Right hindlimb (tissue), 1 donor: ENCODE results near the gene CYBRD1.
"Not testable (repeated sequence)": the region's sequence is repeated elsewhere in the genome, so short reads cannot be mapped to it uniquely, and the experiment has no call there.

Source experiments
- DNase-seq: peaks from one replicate; pipeline ENCODE4 v3.0.0-alpha.2; 2018

CYBRD1 gene, protein sequence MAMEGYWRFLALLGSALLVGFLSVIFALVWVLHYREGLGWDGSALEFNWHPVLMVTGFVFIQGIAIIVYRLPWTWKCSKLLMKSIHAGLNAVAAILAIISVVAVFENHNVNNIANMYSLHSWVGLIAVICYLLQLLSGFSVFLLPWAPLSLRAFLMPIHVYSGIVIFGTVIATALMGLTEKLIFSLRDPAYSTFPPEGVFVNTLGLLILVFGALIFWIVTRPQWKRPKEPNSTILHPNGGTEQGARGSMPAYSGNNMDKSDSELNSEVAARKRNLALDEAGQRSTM

DNA sequence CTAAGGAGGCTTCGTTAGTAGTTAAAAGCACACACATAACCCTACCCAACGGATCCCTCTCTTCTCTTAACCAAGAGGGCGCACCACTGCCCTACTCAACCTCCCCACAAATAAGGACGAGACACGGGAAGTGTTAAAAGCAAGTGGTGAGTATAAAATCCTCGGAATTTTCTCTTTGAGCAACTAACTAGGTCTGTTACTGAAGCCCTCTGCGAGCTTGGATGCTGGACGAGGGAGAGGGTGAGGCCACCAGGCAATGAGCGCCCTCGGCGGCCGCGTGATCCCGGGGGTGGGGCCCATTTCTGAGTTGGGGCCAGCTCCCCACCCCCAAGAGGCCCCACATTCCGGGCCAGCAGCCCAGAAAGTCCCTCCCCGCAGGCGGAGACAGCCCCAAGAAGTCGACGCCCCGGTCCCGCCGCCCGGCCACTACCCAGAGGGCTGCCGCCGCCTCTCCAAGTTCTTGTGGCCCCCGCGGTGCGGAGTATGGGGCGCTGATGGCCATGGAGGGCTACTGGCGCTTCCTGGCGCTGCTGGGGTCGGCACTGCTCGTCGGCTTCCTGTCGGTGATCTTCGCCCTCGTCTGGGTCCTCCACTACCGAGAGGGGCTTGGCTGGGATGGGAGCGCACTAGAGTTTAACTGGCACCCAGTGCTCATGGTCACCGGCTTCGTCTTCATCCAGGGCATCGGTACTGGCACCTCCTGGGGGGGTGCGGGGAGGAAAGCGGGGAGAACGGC, at the start of gene CYBRD1:
Gene CYBRD1, plus strand, starts transcription at position 423 of the 736 bp plus-strand sequence. Its CDS starts 72 bp downstream, at position 495.
- peak; percentile 92 for DNase-seq

DNA sequence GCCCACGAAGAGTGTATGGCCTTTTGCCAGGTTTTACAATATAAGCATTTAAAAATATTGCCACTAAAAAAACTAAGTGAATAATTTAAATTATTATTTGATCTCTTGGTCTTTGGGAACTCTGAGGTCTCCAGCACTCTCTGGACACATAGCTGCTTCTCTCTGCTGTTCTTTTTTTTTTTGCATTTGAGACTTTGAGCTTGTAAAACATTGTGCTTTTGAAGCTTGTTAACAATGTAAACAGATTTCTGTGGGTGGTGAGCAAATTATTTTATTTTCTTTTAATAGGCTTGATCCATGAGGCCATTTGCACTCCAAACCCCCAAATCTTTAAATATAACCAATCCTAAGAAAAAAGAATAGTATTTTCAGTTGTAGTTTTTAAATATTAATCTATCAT, 46.3 kb upstream of the CYBRD1 start:
- no peak for DNase-seq

DNA sequence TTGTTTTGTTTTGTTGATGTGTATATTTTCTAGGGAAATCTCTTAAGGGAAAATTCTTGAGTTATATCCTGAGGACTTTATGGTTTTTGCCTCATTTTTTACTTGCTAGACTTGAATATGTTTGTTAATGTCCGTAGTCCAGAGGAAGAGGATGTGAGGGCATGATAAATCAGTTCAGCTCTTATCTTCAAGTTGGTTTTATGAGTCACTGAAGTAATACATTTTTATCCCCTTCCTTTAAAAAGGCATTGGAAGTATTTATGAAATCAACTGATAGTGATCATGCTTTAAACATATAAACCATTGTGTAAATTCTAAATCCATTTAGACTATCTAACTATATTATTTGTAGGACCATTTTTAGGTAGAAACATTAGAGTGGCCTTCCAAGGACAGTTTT, 43.9 kb upstream of the CYBRD1 start:
- no peak for DNase-seq

DNA sequence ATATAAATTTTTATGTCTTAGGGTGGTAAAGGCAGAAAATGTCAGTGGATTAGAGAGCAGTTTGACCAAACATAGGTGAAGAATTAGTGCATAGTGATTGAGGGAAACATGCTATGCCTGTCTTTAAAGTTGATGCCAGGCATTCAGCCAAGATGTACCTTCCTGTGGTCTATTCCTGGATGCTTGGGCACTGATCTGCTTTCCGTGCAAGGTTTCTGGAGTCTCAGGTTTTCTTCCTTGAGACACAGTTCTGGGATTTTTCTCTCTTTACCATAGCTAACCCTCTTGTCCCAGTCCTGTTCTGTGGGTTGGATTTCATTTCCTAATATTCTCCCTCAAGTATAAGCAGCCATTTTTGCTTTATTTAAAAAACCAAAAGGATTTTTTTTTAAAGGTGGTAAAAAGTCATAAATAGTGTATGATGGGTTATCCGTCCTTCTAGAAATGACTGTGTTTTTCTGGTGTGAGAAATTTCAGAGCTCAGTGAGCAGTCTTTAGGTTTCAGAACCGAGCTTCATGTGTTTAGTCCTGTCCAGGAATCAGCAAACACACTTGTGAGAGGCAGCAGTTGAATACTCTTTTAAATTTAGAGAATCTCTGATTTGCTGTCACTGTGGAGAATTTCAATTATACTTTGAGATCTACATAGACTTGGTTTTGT, 43.0 kb upstream of the CYBRD1 start:
- DNase-seq: no peak

DNA sequence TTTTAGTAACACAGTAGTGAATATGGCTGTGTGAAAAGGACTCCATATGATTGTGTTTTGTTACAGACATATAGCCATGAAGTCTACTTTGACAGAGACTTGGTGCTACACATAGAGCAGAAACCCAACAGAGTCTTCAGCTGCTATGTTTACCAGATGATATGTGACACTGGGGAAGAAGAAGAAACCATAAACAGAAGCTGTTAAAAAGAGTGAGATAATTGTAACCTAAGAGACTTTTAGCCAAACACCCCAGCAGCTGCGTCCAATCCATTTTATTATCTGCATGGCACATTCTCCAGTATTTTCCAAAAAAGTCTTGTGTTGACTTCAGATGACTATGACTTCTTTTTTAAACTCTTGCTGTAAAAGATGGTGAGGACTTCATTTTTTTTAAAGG, 41.4 kb upstream of the CYBRD1 start:
- DNase-seq: no peak

DNA sequence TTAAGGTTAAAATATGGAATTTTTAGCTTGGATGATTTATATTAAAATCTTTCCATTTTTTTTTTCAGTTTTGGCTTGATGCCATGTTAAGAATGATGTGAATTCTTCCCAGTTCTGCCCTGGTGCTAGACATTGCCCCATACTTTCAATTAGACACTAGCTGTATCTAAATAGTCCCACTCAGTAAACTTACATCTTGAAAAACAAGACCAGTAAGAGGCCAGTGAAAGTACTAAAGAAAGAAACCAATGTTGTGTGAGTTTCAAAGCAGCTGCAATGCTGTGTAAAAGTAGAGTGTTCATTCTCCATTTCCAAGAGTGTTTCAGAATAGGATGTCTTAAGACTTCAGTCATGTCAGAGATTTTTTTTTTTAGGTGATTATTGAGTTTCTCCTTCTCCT, 40.0 kb upstream of the CYBRD1 start:
- no peak for DNase-seq

DNA sequence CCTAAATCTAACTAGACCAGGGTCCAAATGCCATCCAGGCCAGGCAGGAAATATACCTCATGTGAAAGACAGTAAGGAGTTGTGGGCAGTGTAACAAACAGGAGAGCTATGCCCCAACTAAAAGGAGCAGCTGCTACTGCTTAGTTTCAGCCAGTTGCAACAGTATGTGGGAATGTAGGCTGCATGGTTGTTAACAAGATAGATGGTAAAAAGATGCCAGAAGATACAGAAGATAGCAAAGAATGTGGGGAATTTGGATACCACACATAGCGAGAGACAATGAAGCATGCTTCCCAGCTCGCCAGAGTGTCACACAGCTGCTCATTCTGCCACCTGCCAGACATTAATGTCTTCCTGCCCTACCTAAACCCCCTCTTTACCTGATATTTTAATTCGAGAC, 39.4 kb upstream of the CYBRD1 start:
- peak; percentile 41 for DNase-seq

DNA sequence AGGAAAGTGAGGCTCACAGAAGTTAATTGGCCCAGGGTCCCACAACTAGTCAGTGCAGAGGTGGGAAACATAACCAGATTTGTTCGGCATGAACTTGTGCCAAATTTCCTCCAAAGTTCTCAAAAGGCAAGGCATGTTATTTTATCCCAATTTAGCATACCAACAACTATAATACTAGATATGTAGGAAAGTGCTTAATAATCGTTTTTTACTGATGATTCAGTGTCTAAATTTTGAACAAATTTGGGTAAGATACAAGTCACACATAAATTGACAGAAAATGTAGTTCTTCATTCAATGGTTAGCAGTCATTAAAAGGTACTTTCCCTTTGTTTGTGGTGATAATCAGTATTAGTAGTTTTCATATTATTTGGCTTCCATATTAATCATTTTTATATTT, 38.5 kb upstream of the CYBRD1 start:
- no peak for DNase-seq

DNA sequence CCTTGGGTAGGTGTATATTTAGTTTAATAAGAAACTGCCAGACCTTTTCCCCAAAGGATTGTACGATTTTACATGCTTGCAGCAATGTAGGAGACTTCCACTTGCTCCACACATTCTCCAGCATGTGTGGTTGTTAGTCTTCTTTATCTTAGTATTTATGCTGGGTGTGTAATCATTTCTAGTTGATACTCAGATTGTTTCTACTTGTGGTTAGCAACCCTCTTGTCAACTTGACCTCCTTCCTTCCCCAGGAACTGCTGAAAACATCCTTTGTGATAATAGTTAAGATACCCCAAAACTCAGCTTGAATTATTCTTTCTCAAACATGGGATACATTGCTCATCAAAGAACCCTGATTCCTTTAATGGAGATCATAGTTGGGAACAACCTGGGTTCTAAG, 37.2 kb upstream of the CYBRD1 start:
- no peak for DNase-seq

DNA sequence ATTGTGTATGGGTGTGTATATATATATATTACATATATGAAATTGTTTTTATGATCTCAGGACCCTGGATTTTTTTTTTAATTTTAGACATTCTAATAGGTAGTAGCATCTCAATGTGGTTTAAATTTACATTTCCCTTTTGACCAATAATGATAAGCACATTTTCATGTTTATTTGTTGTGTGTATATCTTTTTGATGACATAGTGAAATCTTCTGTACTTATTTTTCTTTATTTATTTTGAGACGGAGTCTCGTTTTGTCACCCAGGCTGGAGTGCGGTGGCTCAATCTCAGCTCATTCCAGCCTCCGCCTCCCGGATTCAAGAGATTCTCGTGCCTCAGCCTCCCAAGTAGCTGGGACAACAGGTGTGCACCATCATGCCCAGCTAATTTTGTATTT, 35.1 kb upstream of the CYBRD1 start:
- no peak for DNase-seq

DNA sequence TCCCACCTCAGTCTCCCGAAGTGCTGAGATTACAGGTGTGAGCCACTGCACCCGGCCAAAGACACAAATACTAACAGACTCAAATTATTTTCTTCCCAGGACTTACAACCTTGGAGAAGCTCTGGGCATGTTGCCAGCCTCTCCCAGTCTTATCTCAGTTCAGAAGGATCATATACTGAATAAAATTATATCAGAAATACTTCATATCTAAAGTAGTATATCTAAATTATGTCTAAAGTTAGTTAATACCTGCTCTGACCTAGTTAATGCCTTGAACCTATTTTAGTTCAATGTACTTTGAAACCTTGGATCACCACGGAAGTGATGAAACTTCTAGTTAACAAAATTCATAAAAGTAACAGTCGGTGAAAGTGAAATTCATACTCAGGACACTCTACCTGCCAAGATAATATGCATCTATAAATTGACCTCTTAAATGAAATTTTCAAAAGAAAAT, 34.4 kb upstream of the CYBRD1 start:
- DNase-seq: no peak

DNA sequence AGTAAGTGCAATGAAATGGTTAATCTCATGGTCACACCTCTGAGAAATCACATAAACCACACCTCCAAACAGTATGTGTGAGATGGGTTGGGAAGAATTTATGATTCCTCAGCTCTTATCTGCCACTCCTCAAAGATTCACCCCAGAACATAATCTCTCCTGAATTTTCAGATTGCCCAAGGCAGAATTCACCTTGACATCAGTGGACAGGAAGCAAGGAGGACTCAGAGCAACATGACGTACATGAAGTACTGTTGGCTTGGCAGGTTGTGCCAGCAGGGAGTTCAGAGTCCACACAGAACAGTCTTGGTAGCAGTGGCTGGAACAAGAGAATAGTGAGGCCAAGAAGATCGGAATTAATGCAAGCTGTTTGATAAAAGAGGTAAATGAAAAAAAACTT, 31.7 kb upstream of the CYBRD1 start:
- no peak for DNase-seq

DNA sequence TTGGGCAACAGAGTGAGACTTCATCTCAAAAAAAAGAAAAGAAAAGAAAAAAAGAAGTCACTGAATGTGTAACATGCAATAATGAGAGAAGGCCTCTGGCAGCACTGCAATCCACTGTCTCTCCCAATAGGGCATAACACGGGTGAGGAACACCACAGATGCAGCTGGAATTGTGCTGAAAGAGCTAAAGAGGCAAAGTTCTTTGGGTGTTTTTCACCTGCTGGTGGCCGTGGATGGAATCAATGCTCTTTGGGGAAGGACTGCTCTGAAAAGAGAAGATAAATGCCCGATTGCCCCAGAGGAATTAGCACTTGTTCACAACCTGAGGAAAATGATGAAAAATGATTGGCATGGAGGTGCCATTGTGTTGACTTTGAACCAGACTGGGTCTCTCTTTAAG, 31.0 kb upstream of the CYBRD1 start:
- no peak for DNase-seq

DNA sequence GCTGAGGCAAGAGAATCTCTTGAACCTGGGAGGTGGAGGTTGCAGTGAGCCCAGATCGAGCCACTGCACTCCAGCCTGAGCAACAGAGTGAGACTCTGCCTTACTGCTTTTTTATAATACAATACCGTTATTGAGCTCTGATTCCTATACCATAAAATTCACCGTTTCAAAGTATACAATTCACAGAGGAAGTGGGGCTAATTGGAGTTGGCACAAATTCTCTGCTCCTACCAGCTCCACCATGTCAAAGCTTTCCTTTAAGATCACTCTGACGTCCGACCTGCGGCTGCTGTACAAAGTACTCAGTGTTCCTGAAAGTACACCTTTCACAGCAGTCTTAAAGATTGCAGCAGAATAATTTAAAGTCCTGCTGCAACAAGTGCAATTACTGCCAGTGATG, 29.6 kb upstream of the CYBRD1 start:
- DNase-seq: no peak

DNA sequence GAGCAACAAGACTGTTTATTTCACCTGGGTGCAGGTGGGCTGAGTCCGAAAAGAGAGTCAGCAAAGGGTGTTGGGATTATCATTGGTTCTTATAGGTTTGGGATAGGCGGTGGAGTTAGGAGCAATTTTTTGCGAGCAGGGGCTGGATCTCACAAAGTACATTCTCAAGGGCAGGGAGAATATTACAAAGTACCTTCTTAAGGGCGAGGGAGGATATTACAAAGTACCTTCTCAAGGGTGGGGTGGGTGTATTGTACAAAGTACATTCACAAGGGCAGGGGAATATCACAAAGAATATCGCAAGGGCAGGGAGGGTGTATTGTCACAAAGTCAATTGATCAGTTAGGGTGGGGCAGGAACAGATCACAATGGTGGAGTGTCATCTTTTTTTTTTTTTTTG, 24.6 kb upstream of the CYBRD1 start:
- DNase-seq: not testable (repeated sequence)

DNA sequence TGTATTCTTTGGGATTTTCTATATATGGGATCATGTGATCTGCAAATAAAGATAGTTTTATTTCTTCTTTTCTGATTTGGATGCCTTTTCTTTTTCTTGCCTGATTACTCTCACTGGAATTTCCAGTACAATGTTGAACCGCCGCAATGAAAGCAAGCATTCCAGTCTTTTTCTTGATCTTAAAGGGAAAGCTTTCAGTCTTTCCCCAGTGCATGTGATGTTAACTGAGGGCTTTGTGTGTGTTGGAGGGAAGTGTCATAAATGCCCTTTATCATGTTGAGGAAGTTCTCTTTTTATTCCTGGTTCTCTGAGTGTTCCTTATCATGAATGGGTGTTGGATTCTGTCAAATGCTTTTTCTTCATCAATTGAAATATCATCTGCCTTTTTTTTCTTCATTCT, 16.9 kb upstream of the CYBRD1 start:
- DNase-seq: no peak

DNA sequence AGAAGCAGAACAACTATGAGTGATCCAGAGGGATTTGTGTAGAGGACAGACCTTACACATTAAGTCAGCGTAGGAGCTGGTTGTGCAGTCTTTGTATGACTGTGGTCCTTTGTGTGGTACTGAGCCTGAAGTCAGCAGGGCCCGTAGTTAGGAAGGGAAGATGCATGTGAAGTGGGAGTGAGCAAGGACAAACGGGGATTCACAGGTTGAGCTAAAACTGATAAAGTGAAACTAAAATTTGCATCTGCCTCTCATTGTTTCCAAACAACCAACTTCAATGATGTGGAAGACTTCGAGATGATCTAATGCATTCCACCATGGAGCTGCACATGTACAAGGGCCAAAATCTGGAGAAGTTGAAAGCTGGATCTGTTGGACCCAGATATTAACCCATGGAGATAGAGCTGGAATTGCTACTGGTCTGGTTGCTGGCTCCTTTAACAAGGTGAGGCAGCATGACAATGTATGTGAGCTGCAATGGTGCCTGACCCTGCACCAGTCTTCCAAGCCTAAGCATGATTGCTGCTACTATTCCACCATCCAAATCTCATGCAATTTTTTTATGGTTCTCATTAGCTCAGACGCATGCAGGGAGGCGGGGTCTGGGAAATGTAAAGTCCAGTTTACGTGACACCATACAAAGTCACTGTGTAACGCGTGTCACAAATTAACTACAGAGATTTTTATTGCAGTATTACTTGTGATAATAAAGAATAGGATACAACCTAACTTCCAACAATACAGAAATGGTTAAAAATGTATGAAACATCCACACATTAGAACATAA, 12.1 kb upstream of the CYBRD1 start:
- DNase-seq: no peak

DNA sequence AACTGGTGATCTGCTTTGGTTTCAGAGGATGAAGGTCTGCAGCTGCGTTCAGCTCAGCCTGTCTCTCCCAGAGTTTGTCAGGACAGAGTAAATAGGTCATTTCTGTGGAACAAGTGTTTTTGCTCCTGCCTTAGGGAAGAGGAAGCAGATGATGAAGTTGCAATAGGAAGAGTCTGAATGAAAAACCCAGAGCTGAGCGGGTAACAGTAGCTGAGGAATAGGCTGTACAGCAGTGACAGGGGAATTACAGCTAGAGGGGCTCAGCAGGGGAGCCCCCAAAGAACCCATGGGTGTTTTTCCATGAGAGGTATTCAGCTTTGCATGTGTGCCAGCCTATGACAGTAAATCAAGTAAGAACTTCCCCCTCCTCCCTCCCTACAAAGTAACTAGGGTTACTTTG, 10.3 kb upstream of the CYBRD1 start:
- no peak for DNase-seq

DNA sequence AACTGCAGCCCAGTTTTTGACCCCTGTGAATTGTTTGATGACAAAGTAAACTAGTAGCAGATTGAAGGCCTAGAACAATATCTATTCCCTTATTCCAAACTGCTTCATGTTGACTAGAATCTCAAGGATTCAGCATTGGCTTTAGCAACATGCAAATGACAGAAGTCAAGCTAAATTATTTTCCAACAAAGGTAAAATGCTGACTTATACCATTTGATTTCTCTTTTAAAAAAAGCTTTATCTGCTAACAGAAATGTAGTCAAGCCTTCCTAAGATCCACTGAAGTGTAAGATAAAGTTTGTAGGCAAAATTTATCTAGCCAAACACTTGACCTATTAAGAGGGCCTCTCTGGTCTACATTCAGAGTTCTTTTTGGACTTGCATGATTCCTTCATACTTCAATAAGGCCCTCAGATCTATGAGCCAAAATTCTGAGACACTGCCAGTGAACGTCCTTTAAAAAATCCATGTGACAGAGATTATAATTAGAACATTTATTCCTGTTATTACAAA, 9.5 kb upstream of the CYBRD1 start:
- no peak for DNase-seq

DNA sequence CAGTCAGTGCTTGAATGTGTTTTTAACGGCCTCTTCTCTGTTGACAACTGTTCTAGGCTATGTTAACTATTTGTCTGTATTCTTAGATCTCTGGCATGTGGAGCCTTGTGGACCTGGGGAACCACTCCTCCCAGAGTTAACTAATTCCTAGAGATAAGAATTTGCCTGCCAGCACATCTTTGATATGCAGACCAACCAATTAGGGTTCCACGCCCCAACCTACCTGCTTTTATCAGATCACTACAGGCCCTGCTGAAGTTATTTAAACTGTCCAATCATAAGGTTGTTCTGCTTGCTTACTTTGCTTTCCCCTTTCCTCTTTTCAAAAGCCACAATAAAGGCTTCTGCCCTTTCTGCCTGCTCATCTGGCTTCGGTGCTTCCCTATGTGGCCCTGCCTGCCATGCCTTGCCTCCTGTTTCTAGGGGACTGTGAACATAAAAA, 8.5 kb upstream of the CYBRD1 start:
- no peak for DNase-seq

DNA sequence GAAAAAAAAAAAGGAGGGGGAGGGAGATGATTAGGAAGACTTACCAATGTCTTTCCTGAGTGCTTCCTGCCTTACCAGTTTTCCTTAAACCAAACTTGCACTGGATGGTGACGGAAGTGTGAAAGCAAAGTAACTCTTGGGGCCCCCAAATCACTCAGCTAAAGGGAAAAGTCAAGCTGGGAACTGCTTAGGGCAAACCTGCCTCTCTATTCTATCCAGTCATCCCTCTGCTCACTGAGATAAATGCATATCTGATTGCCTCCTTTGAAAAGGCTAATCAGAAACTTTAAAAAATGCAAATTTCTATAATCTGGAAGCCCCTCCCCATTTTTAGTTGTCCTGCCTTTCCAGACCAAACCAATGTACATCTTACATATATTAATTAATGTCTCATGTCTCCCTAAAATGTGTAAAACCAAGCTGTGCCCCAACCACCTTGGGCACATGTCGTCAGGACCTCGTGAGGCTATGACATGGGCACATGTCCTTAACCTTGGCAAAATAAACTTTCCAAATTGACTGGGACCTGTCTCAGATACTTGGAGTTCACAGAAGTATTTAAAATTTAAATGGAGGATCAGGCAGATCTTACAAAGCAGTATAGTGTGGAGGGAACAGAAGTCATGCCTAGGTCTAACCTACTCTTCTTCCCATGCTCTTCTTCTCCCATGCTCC, 7.2 kb upstream of the CYBRD1 start:
- no peak for DNase-seq

DNA sequence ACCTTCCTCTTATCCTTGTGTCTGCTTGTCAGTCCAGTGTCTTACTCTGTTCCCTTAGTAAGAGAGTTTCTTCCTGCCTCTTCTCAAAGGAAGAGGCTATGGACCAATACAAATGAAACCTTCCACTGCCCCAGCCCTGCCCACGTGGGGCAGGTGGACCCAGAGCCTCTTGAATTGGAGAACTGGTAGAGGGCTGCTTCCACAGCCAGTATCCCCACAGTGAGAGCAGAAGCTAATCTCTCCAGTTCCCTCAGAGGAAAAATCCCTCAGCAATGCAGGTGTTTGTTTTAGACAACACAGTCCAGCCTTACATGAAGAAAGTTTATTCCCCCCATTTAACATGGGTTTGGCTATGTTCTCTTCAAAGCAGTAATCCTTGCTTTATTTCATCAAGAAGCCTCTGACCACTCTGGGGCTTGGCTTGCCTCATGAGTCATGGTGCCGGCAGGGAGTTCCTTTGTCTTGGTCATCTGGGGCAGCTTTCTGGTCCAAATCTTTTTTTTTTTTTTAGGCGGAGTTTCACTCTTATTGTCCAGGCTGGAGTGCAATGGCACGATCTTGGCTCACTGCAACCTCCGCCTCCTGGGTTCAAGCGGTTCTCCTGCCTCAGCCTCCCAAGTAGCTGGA, 6.5 kb upstream of the CYBRD1 start:
- DNase-seq: no peak
